Parathyroid adenoma (tissue), 2 donors: ENCODE measurements around the gene MAPT.
"Not testable (repeated sequence)": the region's sequence is repeated elsewhere in the genome, so short reads cannot be mapped to it uniquely, and the experiment has no call there.

Experiments
- H2AFZ ChIP-seq: fragments of 300-600 bp; sonication (generic); one replicate; pipeline ENCODE4 v1.7.0; 2017; ENCODE audit warnings: antibody characterized with exemption, mild to moderate bottlenecking
- H3K27ac ChIP-seq: fragments of 300-600 bp; sonication (generic); one replicate; pipeline ENCODE4 v1.7.0; 2017
- H3K27me3 ChIP-seq: fragments of 300-600 bp; sonication (generic); one replicate; pipeline ENCODE4 v1.7.0; 2017; ENCODE audit warnings: low read length; ENCODE audit not compliant: control insufficient read depth, insufficient read depth
- H3K36me3 ChIP-seq: fragments of 300-600 bp; sonication (generic); one replicate; pipeline ENCODE4 v1.7.0; 2017; ENCODE audit warnings: low read length; ENCODE audit not compliant: control insufficient read depth, insufficient read depth
- H3K4me1 ChIP-seq: fragments of 300-600 bp; sonication (generic); one replicate; pipeline ENCODE4 v1.7.0; 2017; ENCODE audit warnings: control low read depth
- H3K4me2 ChIP-seq: fragments of 300-600 bp; sonication (generic); one replicate; pipeline ENCODE4 v1.7.0; 2017; ENCODE audit warnings: low read length
- H3K4me3 ChIP-seq: fragments of 300-600 bp; sonication (generic); one replicate; pipeline ENCODE4 v1.7.0; 2017; ENCODE audit warnings: low read depth, low read length
- H3K79me2 ChIP-seq: fragments of 300-600 bp; sonication (generic); one replicate; pipeline ENCODE4 v1.7.0; 2017; ENCODE audit warnings: control low read depth
- H3K9ac ChIP-seq: fragments of 300-600 bp; sonication (generic); one replicate; pipeline ENCODE4 v1.7.0; 2017; ENCODE audit warnings: mild to moderate bottlenecking
- H3K9me3 ChIP-seq: fragments of 300-600 bp; sonication (generic); one replicate; pipeline ENCODE4 v1.7.0; 2017; ENCODE audit warnings: low read length; ENCODE audit not compliant: control insufficient read depth
- CTCF ChIP-seq: fragments of 300-600 bp; sonication (generic); IDR thresholded peaks from one replicate; pipeline ENCODE4 v1.7.0; 2017; ENCODE audit warnings: antibody characterized with exemption, mild to moderate bottlenecking
- donor health status: primary hyperparathyroidism.

Gene MAPT

GRCh38 chr17:46020998-46021397 is 126.6 kb downstream of the MAPT start:
- no peak overlapping the region for H3K4me3 ChIP-seq
- H3K9ac ChIP-seq = no peak overlapping the region
- H3K9me3 ChIP-seq = no peaks in the 10 kb centered on the region
- H3K27me3 ChIP-seq = no peaks in the 10 kb centered on the region
- H2AFZ ChIP-seq = no peak overlapping the region
- no peaks in the 10 kb centered on the region for H3K36me3 ChIP-seq
- TF ChIP-seq CTCF = no peak
- H3K27ac ChIP-seq = no peak overlapping the region
- H3K79me2 ChIP-seq = no peaks in the 10 kb centered on the region
- no peaks in the 10 kb centered on the region for H3K4me1 ChIP-seq
- no peak overlapping the region for H3K4me2 ChIP-seq

- H2AFZ ChIP-seq, H3K4me1 ChIP-seq, H3K27ac ChIP-seq, H3K27me3 ChIP-seq, H3K9ac ChIP-seq, H3K9me3 ChIP-seq, H3K4me2 ChIP-seq, H3K4me3 ChIP-seq, H3K36me3 ChIP-seq, H3K79me2 ChIP-seq: not testable (repeated sequence)
These were observed 129.0 kb downstream of the MAPT start for GRCh38 chr17:46023366-46023765.

GRCh38 chr17:46023783-46024388 is 129.5 kb downstream of the MAPT start:
- Histone ChIP-seq H3K4me2 (no peak overlapping the region), H3K9ac (no peak overlapping the region), H3K79me2 (no peaks in the 10 kb centered on the region), H3K36me3 (no peaks in the 10 kb centered on the region), H3K27me3 (no peaks in the 10 kb centered on the region), H2AFZ (no peak overlapping the region), H3K4me1 (peaks cover 2% of the 10 kb centered on the region), H3K4me3 (no peak overlapping the region), H3K27ac (no peak overlapping the region), H3K9me3 (no peaks in the 10 kb centered on the region)
- no peak for TF ChIP-seq CTCF

GRCh38 chr17:46024590-46024989 is 130.2 kb downstream of the MAPT start:
- Histone ChIP-seq H3K9ac (no peak overlapping the region), H3K9me3 (no peaks in the 10 kb centered on the region), H3K27ac (no peak overlapping the region), H3K4me1 (peaks cover 6% of the 10 kb centered on the region), H3K79me2 (no peaks in the 10 kb centered on the region), H3K4me2 (no peak overlapping the region), H3K27me3 (no peaks in the 10 kb centered on the region), H2AFZ (no peak overlapping the region), H3K36me3 (no peaks in the 10 kb centered on the region), H3K4me3 (no peak overlapping the region)
- TF ChIP-seq CTCF = no peak

GRCh38 chr17:46025060-46025459 is 130.7 kb downstream of the MAPT start:
- no peak overlapping the region for H3K27ac ChIP-seq
- no peaks in the 10 kb centered on the region for H3K36me3 ChIP-seq
- H3K4me2 ChIP-seq = no peak overlapping the region
- H3K27me3 ChIP-seq = no peaks in the 10 kb centered on the region
- H3K4me3 ChIP-seq = no peak overlapping the region
- H2AFZ ChIP-seq = no peak overlapping the region
- H3K9ac ChIP-seq = no peak overlapping the region
- peaks cover 6% of the 10 kb centered on the region for H3K4me1 ChIP-seq
- no peaks in the 10 kb centered on the region for H3K9me3 ChIP-seq
- TF ChIP-seq CTCF = no peak
- H3K79me2 ChIP-seq = no peaks in the 10 kb centered on the region
